Calu3 (cell line): ENCODE measurements around the gene SNX20. TPM values are rescaled to one million over a fixed set of nuclear protein-coding genes. Genes with fewer than 3 reads are reported as not detected.

Experiments used
- BruUV-seq: library from RNA; stranded (reverse); fragments of 400-500 nt; replicated peaks from 2 replicates; lab custom pipeline; 2021; lab: Mats Ljungman, UMichigan
- CTCF ChIA-PET: fragments of 300-600 bp; sonication (Branson Sonifier 250); formaldehyde crosslinking; loops from one replicate; lab custom pipeline; 2022; ENCODE audit warnings: antibody characterized with exemption; lab: Charles Lee
- DNase-seq: peaks from one replicate; pipeline ENCODE4 v3.0.0; 2022
- H3K27ac Mint-ChIP-seq: one replicate; pipeline ENCODE4 v1.8.0; 2022; ENCODE audit warnings: mixed read lengths; ENCODE audit not compliant: unreplicated experiment
- H3K27me3 Mint-ChIP-seq: one replicate; pipeline ENCODE4 v1.8.0; 2022; ENCODE audit warnings: mixed read lengths; ENCODE audit not compliant: unreplicated experiment
- H3K36me3 Mint-ChIP-seq: one replicate; pipeline ENCODE4 v1.8.0; 2022; ENCODE audit warnings: mild to moderate bottlenecking, moderate library complexity, mixed read lengths; ENCODE audit not compliant: insufficient read depth, unreplicated experiment
- H3K4me1 Mint-ChIP-seq: one replicate; pipeline ENCODE4 v1.8.0; 2022; ENCODE audit warnings: mild to moderate bottlenecking, low read depth, mixed read lengths; ENCODE audit not compliant: unreplicated experiment
- H3K4me3 Mint-ChIP-seq: one replicate; pipeline ENCODE4 v1.8.0; 2022; ENCODE audit warnings: mild to moderate bottlenecking, low read depth, moderate library complexity, mixed read lengths; ENCODE audit not compliant: unreplicated experiment
- H3K9me3 Mint-ChIP-seq: one replicate; pipeline ENCODE4 v1.8.0; 2022; ENCODE audit warnings: low read depth, mixed read lengths; ENCODE audit not compliant: unreplicated experiment
- intact Hi-C: fragments of 100-400 bp; cut with micrococcal nuclease; formaldehyde crosslinking; loops from one replicate; pipeline ENCODE4 v1.10.0; 2022; ENCODE audit not compliant: unreplicated experiment
- total RNA-seq: library from RNA; stranded (reverse); gene quantifications from 2 replicates; pipeline ENCODE4 v1.2.3, GENCODE V29; 2022
- TF ChIP-seq, protein P1 (sequence below): fragments of 200-600 bp; IDR thresholded peaks from one replicate; pipeline ENCODE4 v1.8.0; 2022; ENCODE audit warnings: antibody characterized with exemption; ENCODE audit not compliant: unreplicated experiment

The SNX20 gene
- total RNA-seq, 1 experiment from 2014 or later: not detected

GRCh38 chr16:50644245-50644644 lies 36.9 kb downstream of the SNX20 start:
- Mint-ChIP-seq H3K4me3 (no peak overlapping the region), H3K27me3 (peaks cover 98% of the 10 kb centered on the region), H3K27ac (no peak overlapping the region), H3K36me3 (no peaks in the 10 kb centered on the region), H3K4me1 (no peaks in the 10 kb centered on the region), H3K9me3 (no peaks in the 10 kb centered on the region)
- TF ChIP-seq, protein P1, sequence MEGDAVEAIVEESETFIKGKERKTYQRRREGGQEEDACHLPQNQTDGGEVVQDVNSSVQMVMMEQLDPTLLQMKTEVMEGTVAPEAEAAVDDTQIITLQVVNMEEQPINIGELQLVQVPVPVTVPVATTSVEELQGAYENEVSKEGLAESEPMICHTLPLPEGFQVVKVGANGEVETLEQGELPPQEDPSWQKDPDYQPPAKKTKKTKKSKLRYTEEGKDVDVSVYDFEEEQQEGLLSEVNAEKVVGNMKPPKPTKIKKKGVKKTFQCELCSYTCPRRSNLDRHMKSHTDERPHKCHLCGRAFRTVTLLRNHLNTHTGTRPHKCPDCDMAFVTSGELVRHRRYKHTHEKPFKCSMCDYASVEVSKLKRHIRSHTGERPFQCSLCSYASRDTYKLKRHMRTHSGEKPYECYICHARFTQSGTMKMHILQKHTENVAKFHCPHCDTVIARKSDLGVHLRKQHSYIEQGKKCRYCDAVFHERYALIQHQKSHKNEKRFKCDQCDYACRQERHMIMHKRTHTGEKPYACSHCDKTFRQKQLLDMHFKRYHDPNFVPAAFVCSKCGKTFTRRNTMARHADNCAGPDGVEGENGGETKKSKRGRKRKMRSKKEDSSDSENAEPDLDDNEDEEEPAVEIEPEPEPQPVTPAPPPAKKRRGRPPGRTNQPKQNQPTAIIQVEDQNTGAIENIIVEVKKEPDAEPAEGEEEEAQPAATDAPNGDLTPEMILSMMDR: no peak
- no TSS peak for BruUV-seq
- CTCF ChIA-PET: interaction anchor here (0.8 to 1.0 kb wide), 4 partner anchors 21 to 270 kb away, joined by 3 to 24 read pairs (median 4); no protein-coding TSS in a partner anchor
- intact Hi-C loops: no loop called here
- DNase-seq: no peak

GRCh38 chr16:50643192-50643591 lies 37.9 kb downstream of the SNX20 start:
- Mint-ChIP-seq H3K27ac (no peak overlapping the region), H3K36me3 (no peaks in the 10 kb centered on the region), H3K9me3 (no peaks in the 10 kb centered on the region), H3K4me3 (no peak overlapping the region), H3K4me1 (no peaks in the 10 kb centered on the region), H3K27me3 (peaks cover 98% of the 10 kb centered on the region)
- CTCF ChIA-PET: interaction anchor here (0.8 kb wide), 1 partner anchor 20 kb away, joined by 3 read pairs; no protein-coding TSS in a partner anchor
- no TSS peak for BruUV-seq
- intact Hi-C loops: no loop called here
- DNase-seq: no peak
- TF ChIP-seq, protein P1: no peak

- BruUV-seq: no TSS peak
- no peak overlapping the region for H3K4me3 Mint-ChIP-seq
- DNase-seq: no peak
- intact Hi-C loops: no loop called here
- H3K4me1 Mint-ChIP-seq: no peaks in the 10 kb centered on the region
- H3K27me3 Mint-ChIP-seq: peaks cover 98% of the 10 kb centered on the region
- H3K27ac Mint-ChIP-seq: no peak overlapping the region
- TF ChIP-seq, protein P1: no peak
- CTCF ChIA-PET: no interaction called here
- H3K9me3 Mint-ChIP-seq: no peaks in the 10 kb centered on the region
- no peaks in the 10 kb centered on the region for H3K36me3 Mint-ChIP-seq
Measured at GRCh38 chr16:50642349-50642748, 38.8 kb downstream of the SNX20 start.

DNA sequence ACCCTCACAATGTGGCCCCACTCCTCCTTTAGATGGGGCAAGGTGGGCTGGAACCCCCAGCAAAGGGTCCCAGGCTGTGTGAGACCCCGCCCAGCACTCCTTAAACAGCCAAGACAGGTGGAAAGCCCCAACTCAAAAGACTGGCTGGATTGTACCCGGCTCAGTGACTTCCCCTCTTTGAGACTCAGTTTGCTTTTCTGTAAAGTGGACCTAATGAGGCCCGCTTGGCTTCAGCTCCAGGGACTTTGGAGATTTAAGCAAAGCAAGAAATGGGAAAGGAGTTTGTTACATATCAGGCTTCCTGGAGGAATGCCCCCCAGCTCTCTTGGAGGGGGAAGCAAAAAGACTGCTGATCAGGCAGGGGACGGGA lies 39.3 kb downstream of the SNX20 start:
- intact Hi-C loops: no loop called here
- H3K4me3 Mint-ChIP-seq: no peak overlapping the region
- TF ChIP-seq, protein P1: no peak
- H3K36me3 Mint-ChIP-seq: no peaks in the 10 kb centered on the region
- H3K9me3 Mint-ChIP-seq: no peaks in the 10 kb centered on the region
- BruUV-seq: no TSS peak
- H3K27me3 Mint-ChIP-seq: peaks cover 98% of the 10 kb centered on the region
- CTCF ChIA-PET: no interaction called here
- H3K27ac Mint-ChIP-seq: no peak overlapping the region
- no peaks in the 10 kb centered on the region for H3K4me1 Mint-ChIP-seq
- no peak for DNase-seq
